DND-41 (cell line): ENCODE results near the gene FZD10.

Experiments used
- EZH2 ChIP-seq: IDR thresholded peaks from 3 replicates; pipeline ENCODE4 v1.6.1; 2012; ENCODE audit warnings: borderline replicate concordance, low read depth, mild to moderate bottlenecking, moderate library complexity, low read length, inconsistent platforms; ENCODE audit not compliant: severe bottlenecking
- TF ChIP-seq, protein P1 (sequence below): IDR thresholded peaks from 2 replicates; pipeline ENCODE4 v1.5.1; 2012; ENCODE audit warnings: borderline replicate concordance, low read length, moderate library complexity, mild to moderate bottlenecking; ENCODE audit not compliant: poor library complexity, severe bottlenecking; ENCODE audit errors: extremely low read depth

DNA sequence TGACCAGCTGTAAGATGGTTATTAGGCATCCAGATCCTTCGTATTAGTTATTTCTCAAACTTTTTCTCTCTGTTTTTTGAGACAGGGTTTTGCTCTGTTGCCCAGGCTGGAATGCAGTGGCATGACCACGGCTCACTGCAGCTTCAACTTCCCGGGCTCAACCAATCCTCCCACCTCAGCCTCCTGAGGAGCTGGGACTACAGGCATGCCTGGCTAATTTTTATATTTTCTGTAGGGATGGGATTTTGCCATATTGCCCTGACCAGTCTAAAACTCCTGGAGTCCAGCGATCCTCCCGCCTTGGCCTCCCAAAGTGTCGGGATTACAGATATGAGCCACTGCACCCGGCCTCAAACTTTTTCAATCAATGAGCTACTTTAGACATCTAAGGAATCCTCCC is 33.1 kb downstream of the FZD10 start:
- TF ChIP-seq, protein P1, sequence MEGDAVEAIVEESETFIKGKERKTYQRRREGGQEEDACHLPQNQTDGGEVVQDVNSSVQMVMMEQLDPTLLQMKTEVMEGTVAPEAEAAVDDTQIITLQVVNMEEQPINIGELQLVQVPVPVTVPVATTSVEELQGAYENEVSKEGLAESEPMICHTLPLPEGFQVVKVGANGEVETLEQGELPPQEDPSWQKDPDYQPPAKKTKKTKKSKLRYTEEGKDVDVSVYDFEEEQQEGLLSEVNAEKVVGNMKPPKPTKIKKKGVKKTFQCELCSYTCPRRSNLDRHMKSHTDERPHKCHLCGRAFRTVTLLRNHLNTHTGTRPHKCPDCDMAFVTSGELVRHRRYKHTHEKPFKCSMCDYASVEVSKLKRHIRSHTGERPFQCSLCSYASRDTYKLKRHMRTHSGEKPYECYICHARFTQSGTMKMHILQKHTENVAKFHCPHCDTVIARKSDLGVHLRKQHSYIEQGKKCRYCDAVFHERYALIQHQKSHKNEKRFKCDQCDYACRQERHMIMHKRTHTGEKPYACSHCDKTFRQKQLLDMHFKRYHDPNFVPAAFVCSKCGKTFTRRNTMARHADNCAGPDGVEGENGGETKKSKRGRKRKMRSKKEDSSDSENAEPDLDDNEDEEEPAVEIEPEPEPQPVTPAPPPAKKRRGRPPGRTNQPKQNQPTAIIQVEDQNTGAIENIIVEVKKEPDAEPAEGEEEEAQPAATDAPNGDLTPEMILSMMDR: no peak
- no peak for TF ChIP-seq EZH2
